H1 (cell line): ENCODE measurements around the gene NAGLU. TPM values are rescaled to one million over a fixed set of nuclear protein-coding genes. Genes with fewer than 3 reads are reported as not detected.

Experiments
- CTCF ChIA-PET: fragments of 300-600 bp; sonication (Branson Sonifier 250); formaldehyde crosslinking; loops from one replicate; lab custom pipeline; 2021; ENCODE audit not compliant: partially characterized antibody; lab: Charles Lee
- POLR2A ChIA-PET: fragments of 300-600 bp; sonication (Branson Sonifier 250); formaldehyde crosslinking; loops from one replicate; lab custom pipeline; 2021; ENCODE audit warnings: inconsistent platforms; ENCODE audit not compliant: partially characterized antibody; lab: Charles Lee
- DNase-seq, 2 experiments: peaks; one replicate each; pipeline versions ENCODE4 v3.0.0 to v3.0.0-alpha.2; 2010 to 2022; ENCODE audit warnings: low spot score in 2 of 2, low read depth in 1 of 2, mixed read lengths in 1 of 2
- FAIRE-seq: peaks from 2 replicates; lab custom pipeline; 2011; peaks lifted over from hg19 to GRCh38; lab: Jason Lieb, UNC
- H2AFZ ChIP-seq: 2 replicates; pipeline ENCODE4 v1.8.1; 2012; ENCODE audit warnings: low read length, inconsistent platforms
- H2AK5ac ChIP-seq: 2 replicates; pipeline ENCODE4 v1.6.1; 2013; ENCODE audit warnings: low read depth, low read length
- H2BK120ac ChIP-seq: replicated peaks from 2 replicates; pipeline ENCODE3; 2013; ENCODE audit warnings: low read depth, low read length, inconsistent platforms
- H2BK12ac ChIP-seq: 2 replicates; pipeline ENCODE4 v1.6.1; 2013; ENCODE audit warnings: low read depth, low read length
- H2BK15ac ChIP-seq: 2 replicates; pipeline ENCODE4 v1.6.1; 2013; ENCODE audit warnings: low read length
- H2BK20ac ChIP-seq: 2 replicates; pipeline ENCODE4 v1.6.1; 2013; ENCODE audit warnings: low read length
- H2BK5ac ChIP-seq: 2 replicates; pipeline ENCODE4 v1.6.1; 2013; ENCODE audit warnings: low read depth, low read length
- H3K14ac ChIP-seq: 2 replicates; pipeline ENCODE4 v1.6.1; 2013; ENCODE audit warnings: inconsistent platforms; ENCODE audit not compliant: insufficient read length
- H3K18ac ChIP-seq: 2 replicates; pipeline ENCODE4 v1.6.1; 2013; ENCODE audit warnings: low read length; ENCODE audit errors: extremely low read depth
- H3K23ac ChIP-seq: 2 replicates; pipeline ENCODE4 v1.6.1; 2013; ENCODE audit warnings: inconsistent platforms; ENCODE audit not compliant: insufficient read length
- H3K23me2 ChIP-seq: 2 replicates; pipeline ENCODE4 v1.6.1; 2013; ENCODE audit warnings: low read depth, low read length
- H3K27ac ChIP-seq: 2 replicates; pipeline ENCODE4 v1.6.1; 2011; ENCODE audit warnings: low read depth, low read length, inconsistent platforms
- H3K27me3 ChIP-seq, 4 experiments: replicated peaks in 1 of 4; 1 replicate in 1 of 4; 2 replicates in 3 of 4; pipeline versions ENCODE4 v1.6.1 to v1.8.1; 2011 to 2013; ENCODE audit warnings: low read length in 3 of 4, mild to moderate bottlenecking in 3 of 4, inconsistent platforms in 2 of 4, mixed read lengths in 2 of 4, moderate library complexity in 1 of 4; ENCODE audit not compliant: control insufficient read depth in 3 of 4, insufficient read depth in 3 of 4; ENCODE audit errors: extremely low read depth in 1 of 4
- H3K36me3 ChIP-seq, 4 experiments: 2 replicates each; pipeline versions ENCODE4 v1.6.1 to v1.8.1; 2011 to 2013; ENCODE audit warnings: mild to moderate bottlenecking in 4 of 4, low read length in 3 of 4, moderate library complexity in 2 of 4, control low read depth in 1 of 4, inconsistent platforms in 1 of 4; ENCODE audit not compliant: insufficient read depth in 4 of 4, control insufficient read depth in 2 of 4
- H3K4ac ChIP-seq: replicated peaks from 2 replicates; pipeline ENCODE3; 2013; ENCODE audit warnings: low read length, low read depth, mixed read lengths, inconsistent platforms; ENCODE audit not compliant: insufficient read length
- H3K4me1 ChIP-seq, 4 experiments: replicated peaks in 1 of 4; 1 replicate in 1 of 4; 2 replicates in 3 of 4; pipeline versions ENCODE4 v1.6.1 to v1.8.1; 2011 to 2013; ENCODE audit warnings: low read length in 3 of 4, inconsistent platforms in 2 of 4, mixed read lengths in 1 of 4; ENCODE audit not compliant: insufficient read depth in 4 of 4, control insufficient read depth in 3 of 4
- H3K4me2 ChIP-seq, 2 experiments: 2 replicates each; pipeline versions ENCODE4 v1.6.1 to v1.8.1; 2011 to 2013; ENCODE audit warnings: low read depth in 2 of 2, low read length in 2 of 2, control low read depth in 1 of 2, inconsistent platforms in 1 of 2, mild to moderate bottlenecking in 1 of 2; ENCODE audit not compliant: insufficient read depth in 1 of 2
- H3K4me3 ChIP-seq, 4 experiments: fragments of 200-600, 300-600 bp in 1 of 4; sonication (generic), shearing (Covaris generic), sonication (Bioruptor Twin) in 1 of 4; 2 replicates each; pipeline versions ENCODE4 v1.5.1 to v1.8.1; 2011 to 2016; ENCODE audit warnings: low read length in 4 of 4, low read depth in 3 of 4, control low read depth in 2 of 4, inconsistent platforms in 2 of 4, mild to moderate bottlenecking in 2 of 4, mixed read lengths in 1 of 4, moderate library complexity in 1 of 4; ENCODE audit not compliant: insufficient read depth in 2 of 4; ENCODE audit errors: extremely low read depth in 1 of 4
- H3K56ac ChIP-seq: replicated peaks from 2 replicates; pipeline ENCODE3; 2013; ENCODE audit warnings: low read depth, mild to moderate bottlenecking, mixed read lengths, low read length, inconsistent platforms; ENCODE audit not compliant: insufficient read length
- H3K79me1 ChIP-seq: 2 replicates; pipeline ENCODE4 v1.6.1; 2013; ENCODE audit warnings: low read depth, low read length, control low read depth
- H3K79me2 ChIP-seq, 2 experiments: 2 replicates each; pipeline versions ENCODE4 v1.6.1 to v1.8.1; 2012 to 2013; ENCODE audit warnings: low read length in 2 of 2, mild to moderate bottlenecking in 2 of 2, inconsistent platforms in 1 of 2; ENCODE audit not compliant: insufficient read depth in 2 of 2, control insufficient read depth in 1 of 2
- H3K9ac ChIP-seq, 4 experiments: replicated peaks in 1 of 4; 1 replicate in 1 of 4; 2 replicates in 3 of 4; pipeline versions ENCODE4 v1.6.1 to v1.8.1; 2011 to 2013; ENCODE audit warnings: low read depth in 3 of 4, low read length in 3 of 4, control low read depth in 2 of 4, mild to moderate bottlenecking in 2 of 4, moderate library complexity in 2 of 4, inconsistent platforms in 1 of 4; ENCODE audit errors: extremely low read depth in 1 of 4
- H3K9me3 ChIP-seq, 2 experiments: 2 replicates each; pipeline versions ENCODE4 v1.6.1 to v1.8.1; 2012 to 2013; ENCODE audit warnings: mild to moderate bottlenecking in 2 of 2, moderate library complexity in 2 of 2, control low read depth in 1 of 2, inconsistent platforms in 1 of 2, low read depth in 1 of 2, low read length in 1 of 2, mixed read lengths in 1 of 2; ENCODE audit not compliant: insufficient read depth in 2 of 2
- H4K20me1 ChIP-seq, 2 experiments: replicated peaks in 1 of 2; 2 replicates each; pipeline versions ENCODE3 to v1.8.1; 2011 to 2013; ENCODE audit warnings: inconsistent platforms in 2 of 2, low read length in 2 of 2, mild to moderate bottlenecking in 1 of 2; ENCODE audit not compliant: insufficient read depth in 2 of 2, control insufficient read depth in 1 of 2
- H4K5ac ChIP-seq: 2 replicates; pipeline ENCODE4 v1.6.1; 2013; ENCODE audit warnings: low read length, low read depth, mixed read lengths, inconsistent platforms; ENCODE audit not compliant: insufficient read length
- H4K8ac ChIP-seq: 2 replicates; pipeline ENCODE4 v1.8.0; 2013; ENCODE audit warnings: mild to moderate bottlenecking, moderate library complexity, low read length, inconsistent platforms; ENCODE audit not compliant: insufficient read depth; ENCODE audit errors: extremely low read depth
- H4K91ac ChIP-seq: replicated peaks from 2 replicates; pipeline ENCODE3; 2013; ENCODE audit warnings: low read length, mixed read lengths, inconsistent platforms; ENCODE audit not compliant: insufficient read length
- ATF2 ChIP-seq: IDR thresholded peaks from 2 replicates; pipeline ENCODE4 v1.6.1; 2012; ENCODE audit warnings: low read length, inconsistent platforms
- EZH2 ChIP-seq: fragments of 200-600 bp; sonication (generic); IDR thresholded peaks from 2 replicates; pipeline ENCODE4 v1.7.1; 2012; ENCODE audit warnings: low read depth, mild to moderate bottlenecking, moderate library complexity, low read length, inconsistent platforms; ENCODE audit not compliant: severe bottlenecking
- HDAC6 ChIP-seq: IDR thresholded peaks from one replicate; pipeline ENCODE4 v1.7.1; 2012; ENCODE audit warnings: low read depth, mild to moderate bottlenecking, inconsistent platforms, low read length, moderate library complexity
- RXRA ChIP-seq: IDR thresholded peaks from 2 replicates; pipeline ENCODE4 v1.6.1; 2011; ENCODE audit warnings: low read depth, mild to moderate bottlenecking, low read length, moderate library complexity; ENCODE audit not compliant: insufficient read depth
- SIX5 ChIP-seq: IDR thresholded peaks from 2 replicates; pipeline ENCODE4 v1.6.1; 2011; ENCODE audit warnings: mild to moderate bottlenecking, low read depth, low read length
- USF2 ChIP-seq: IDR thresholded peaks from 2 replicates; pipeline ENCODE4 v1.6.1; 2011; ENCODE audit warnings: low read length, improper control_type of control experiment
- WGBS, 2 experiments: shearing (Covaris generic) in 1 of 2; methylation state at CpG; one replicate each; pipeline versions ENCODE4 v1.1.6 to v1.1.7; 2013 to 2015; ENCODE audit warnings: low lambda C conversion rate in 2 of 2, mixed read lengths in 2 of 2, inconsistent platforms in 1 of 2, low coverage in 1 of 2, missing lambda C conversion rate in 1 of 2; ENCODE audit not compliant: insufficient replicate concordance in 2 of 2, insufficient coverage in 1 of 2, insufficient read length in 1 of 2; ENCODE audit errors: extremely low coverage in 1 of 2, missing lambda C conversion rate in 1 of 2; 5-methylcytosine and 5-hydroxymethylcytosine counted together
- polyA plus RNA-seq, 7 experiments: library from polyadenylated mRNA; depleted of rRNA in 3 of 7; stranded (reverse) in 5 of 7; unstranded in 2 of 7; fragments of >200 nt in 5 of 7; fragments of 200-250 nt in 2 of 7; gene quantifications; 1 replicate in 5 of 7; 2 replicates in 1 of 7; 4 replicates in 1 of 7; pipeline versions ENCODE4 v1.2.1 to v1.2.3, GENCODE V29; 2011 to 2013; ENCODE audit warnings: missing spikeins in 2 of 7, mixed read lengths in 2 of 7
- total RNA-seq: library from RNA; stranded (reverse); fragmentation: NEBNext Ultra II Directional; extraction: Animal tissue kit (Norgen Biotek cat#: 25700); gene quantifications from 2 replicates; pipeline ENCODE4 v1.2.1, GENCODE V29; 2021

The NAGLU gene
- total and polyA plus RNA-seq, 2 of the 8 experiments (the other 6 are each of a cell fraction or from before 2014, with no cell fraction given) = 21.3 to 21.6 TPM

- 88% methylated on average over 9 of the region's 9 CpGs; no CpG with 5 or more reads in 1 of the 2 experiments for whole genome bisulfite sequencing, 2 experiments
- Histone ChIP-seq H3K14ac (no peak overlapping the region), H3K79me1 (no peaks in the 10 kb centered on the region), H2BK15ac (no peak overlapping the region), H3K9ac (no peak overlapping the region), H2BK5ac (no peak overlapping the region), H2AK5ac (no peak overlapping the region), H3K9me3 (no peaks in the 10 kb centered on the region), H3K4me1 (no peaks in the 10 kb centered on the region), H3K27me3 (no peaks in the 10 kb centered on the region; a peak in 1 of 7 replicates), H3K4ac (no peak overlapping the region), H2BK20ac (no peak overlapping the region), H3K79me2 (no peaks in the 10 kb centered on the region), H4K5ac (no peak overlapping the region), H3K4me2 (no peak overlapping the region), H4K20me1 (no peaks in the 10 kb centered on the region), H2BK120ac (no peak overlapping the region), H3K36me3 (peaks cover 0 to 15% (median 9%) of the 10 kb centered on the region in 4 experiments; a peak in 5 of 8 replicates), H2AFZ (no peak overlapping the region), H4K91ac (no peak overlapping the region), H3K18ac (no peak overlapping the region), H2BK12ac (no peak overlapping the region), H3K56ac (no peak overlapping the region), H3K4me3 (no peak overlapping the region), H3K23ac (no peak overlapping the region), H4K8ac (no peak overlapping the region), H3K27ac (no peak overlapping the region), H3K23me2 (no peaks in the 10 kb centered on the region)
- ChIA-PET CTCF (interaction anchor here (0.6 to 2.6 kb wide), 7 partner anchors 25 to 550 kb away, joined by 3 to 13 read pairs (median 4); no protein-coding TSS in a partner anchor), POLR2A (no interaction called here)
- no peak for FAIRE-seq
- no peak for DNase-seq
- no peak for TF ChIP-seq EZH2
- no peak for TF ChIP-seq USF2
- no peak for TF ChIP-seq ATF2
- no peak for TF ChIP-seq SIX5
- TF ChIP-seq HDAC6 = no peak
- TF ChIP-seq RXRA = no peak
These were observed 23.8 kb upstream of the NAGLU start for GRCh38 chr17:42512246-42512645.
